Hepatocyte (in vitro differentiated cells): Measurements from ENCODE around the gene PALLD. TPM values are rescaled to one million over a fixed set of nuclear protein-coding genes. Genes with fewer than 3 reads are reported as not detected.

Experiments used
- DNase-seq: peaks from one replicate; pipeline ENCODE4 v3.0.0-alpha.2; 2016; ENCODE audit warnings: low spot score
- H2AFZ ChIP-seq: fragments of 200-600 bp; sonication (generic); 2 replicates; pipeline ENCODE4 v1.6.0; 2016; ENCODE audit warnings: antibody characterized with exemption, mild to moderate bottlenecking
- H3K27ac ChIP-seq: fragments of 200-600 bp; sonication (generic); 2 replicates; pipeline ENCODE4 v1.5.1; 2016; ENCODE audit warnings: mild to moderate bottlenecking
- H3K27me3 ChIP-seq: fragments of 200-600 bp; sonication (generic); 2 replicates; pipeline ENCODE4 v1.6.1; 2016
- H3K36me3 ChIP-seq: fragments of 200-600 bp; sonication (generic); replicated peaks from 2 replicates; pipeline ENCODE4 v1.5.1; 2016; ENCODE audit warnings: low read depth; ENCODE audit not compliant: insufficient read depth
- H3K4me1 ChIP-seq: fragments of 200-600 bp; sonication (generic); 2 replicates; pipeline ENCODE4 v1.5.1; 2016; ENCODE audit warnings: mild to moderate bottlenecking, moderate library complexity; ENCODE audit not compliant: insufficient read depth
- H3K4me2 ChIP-seq: fragments of 200-600 bp; sonication (generic); 2 replicates; pipeline ENCODE4 v1.6.0; 2016
- H3K4me3 ChIP-seq: fragments of 200-600 bp; sonication (generic); 2 replicates; pipeline ENCODE4 v1.5.1; 2016; ENCODE audit warnings: mild to moderate bottlenecking
- H3K79me2 ChIP-seq: fragments of 200-600 bp; sonication (generic); 2 replicates; pipeline ENCODE4 v1.6.0; 2017; ENCODE audit warnings: mild to moderate bottlenecking
- H3K9me2 ChIP-seq: fragments of 200-600 bp; sonication (generic); replicated peaks from 2 replicates; pipeline ENCODE4 v1.6.0; 2017; ENCODE audit warnings: mild to moderate bottlenecking; ENCODE audit not compliant: insufficient read depth
- H3K9me3 ChIP-seq: fragments of 200-600 bp; sonication (generic); 2 replicates; pipeline ENCODE4 v1.5.1; 2016; ENCODE audit warnings: low read depth, mild to moderate bottlenecking
- H4K20me1 ChIP-seq: fragments of 200-600 bp; sonication (generic); 2 replicates; pipeline ENCODE4 v1.6.0; 2016; ENCODE audit warnings: mild to moderate bottlenecking; ENCODE audit not compliant: insufficient read depth, poor library complexity, severe bottlenecking
- EZH2 ChIP-seq: fragments of 200-600 bp; sonication (generic); IDR thresholded peaks from 2 replicates; pipeline ENCODE4 v1.6.1; 2016; ENCODE audit warnings: antibody characterized with exemption, mild to moderate bottlenecking, borderline replicate concordance
- EZH2phosphoT487 ChIP-seq: fragments of 200-600 bp; sonication (generic); IDR thresholded peaks from one replicate; pipeline ENCODE4 v1.6.1; 2018; ENCODE audit warnings: antibody characterized with exemption, mild to moderate bottlenecking, low read depth, moderate library complexity; ENCODE audit not compliant: unreplicated experiment, severe bottlenecking
- WGBS: methylation state at CpG from one replicate; pipeline ENCODE4 v1.1.6; 2016; ENCODE audit warnings: low lambda C conversion rate; ENCODE audit errors: missing lambda C conversion rate; 5-methylcytosine and 5-hydroxymethylcytosine counted together
- polyA plus RNA-seq: library from polyadenylated mRNA; unstranded; fragments of >200 nt; fragmentation: Nextera tagmentation; extraction: Ambion mirVana; gene quantifications from 2 replicates; pipeline ENCODE4 v1.2.1, GENCODE V29; 2016
- total RNA-seq: library from RNA; depleted of rRNA; stranded (reverse); fragments of >200 nt; gene quantifications from 2 replicates; pipeline ENCODE4 v1.2.3, GENCODE V29; 2014
- TF ChIP-seq, protein P1 (sequence below): fragments of 200-600 bp; sonication (generic); IDR thresholded peaks from 2 replicates; pipeline ENCODE4 v1.5.1; 2016; ENCODE audit warnings: antibody characterized with exemption, mild to moderate bottlenecking; ENCODE audit not compliant: poor library complexity

PALLD gene
- total and polyA plus RNA-seq, 2 experiments from 2014 or later, result 82.7 to 85.2 TPM

- Histone ChIP-seq H3K4me3 (no peak overlapping the region), H3K27me3 (no peaks in the 10 kb centered on the region), H4K20me1 (no peaks in the 10 kb centered on the region), H2AFZ (no peak overlapping the region), H3K79me2 (no peaks in the 10 kb centered on the region), H3K4me2 (no peak overlapping the region), H3K9me2 (no peaks in the 10 kb centered on the region), H3K4me1 (no peaks in the 10 kb centered on the region), H3K9me3 (no peaks in the 10 kb centered on the region), H3K27ac (no peak overlapping the region), H3K36me3 (no peaks in the 10 kb centered on the region)
- 84% methylated on average over 1 of the region's 1 CpG for WGBS
- no peak for DNase-seq
- TF ChIP-seq, protein P1, sequence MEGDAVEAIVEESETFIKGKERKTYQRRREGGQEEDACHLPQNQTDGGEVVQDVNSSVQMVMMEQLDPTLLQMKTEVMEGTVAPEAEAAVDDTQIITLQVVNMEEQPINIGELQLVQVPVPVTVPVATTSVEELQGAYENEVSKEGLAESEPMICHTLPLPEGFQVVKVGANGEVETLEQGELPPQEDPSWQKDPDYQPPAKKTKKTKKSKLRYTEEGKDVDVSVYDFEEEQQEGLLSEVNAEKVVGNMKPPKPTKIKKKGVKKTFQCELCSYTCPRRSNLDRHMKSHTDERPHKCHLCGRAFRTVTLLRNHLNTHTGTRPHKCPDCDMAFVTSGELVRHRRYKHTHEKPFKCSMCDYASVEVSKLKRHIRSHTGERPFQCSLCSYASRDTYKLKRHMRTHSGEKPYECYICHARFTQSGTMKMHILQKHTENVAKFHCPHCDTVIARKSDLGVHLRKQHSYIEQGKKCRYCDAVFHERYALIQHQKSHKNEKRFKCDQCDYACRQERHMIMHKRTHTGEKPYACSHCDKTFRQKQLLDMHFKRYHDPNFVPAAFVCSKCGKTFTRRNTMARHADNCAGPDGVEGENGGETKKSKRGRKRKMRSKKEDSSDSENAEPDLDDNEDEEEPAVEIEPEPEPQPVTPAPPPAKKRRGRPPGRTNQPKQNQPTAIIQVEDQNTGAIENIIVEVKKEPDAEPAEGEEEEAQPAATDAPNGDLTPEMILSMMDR, result no peak
- TF ChIP-seq EZH2, result no peak
- no peak for TF ChIP-seq EZH2phosphoT487
Measured at GRCh38 chr4:168506014-168506413, 9.2 kb downstream of the PALLD start.

- no peak for DNase-seq
- Histone ChIP-seq H2AFZ (no peak overlapping the region), H3K27me3 (no peaks in the 10 kb centered on the region), H3K4me3 (no peak overlapping the region), H3K27ac (no peak overlapping the region), H3K79me2 (no peaks in the 10 kb centered on the region), H3K4me1 (no peaks in the 10 kb centered on the region), H3K9me3 (no peaks in the 10 kb centered on the region), H3K36me3 (no peaks in the 10 kb centered on the region), H4K20me1 (no peaks in the 10 kb centered on the region), H3K4me2 (no peak overlapping the region), H3K9me2 (no peaks in the 10 kb centered on the region)
- WGBS, result 86% methylated on average over 7 of the region's 7 CpGs
- TF ChIP-seq EZH2 (no peak), EZH2phosphoT487 (no peak)
- TF ChIP-seq, protein P1, result no peak
Measured at GRCh38 chr4:168507178-168507815, 10.4 kb downstream of the PALLD start.

- WGBS, result 62% methylated on average over 3 of the region's 3 CpGs
- H3K4me1 ChIP-seq, result no peaks in the 10 kb centered on the region
- H3K9me2 ChIP-seq, result no peaks in the 10 kb centered on the region
- no peak overlapping the region for H3K4me2 ChIP-seq
- H3K27ac ChIP-seq, result no peak overlapping the region
- H4K20me1 ChIP-seq, result no peaks in the 10 kb centered on the region
- no peaks in the 10 kb centered on the region for H3K79me2 ChIP-seq
- no peaks in the 10 kb centered on the region for H3K27me3 ChIP-seq
- DNase-seq, result no peak
- no peak overlapping the region for H2AFZ ChIP-seq
- TF ChIP-seq, protein P1, result no peak
- no peak for TF ChIP-seq EZH2
- no peaks in the 10 kb centered on the region for H3K36me3 ChIP-seq
- H3K9me3 ChIP-seq, result no peaks in the 10 kb centered on the region
- no peak overlapping the region for H3K4me3 ChIP-seq
Measured at GRCh38 chr4:168508683-168509082, 11.8 kb downstream of the PALLD start.

GRCh38 chr4:168509786-168510185 is 12.9 kb downstream of the PALLD start:
- H3K27me3 ChIP-seq, result no peaks in the 10 kb centered on the region
- no peak overlapping the region for H3K4me2 ChIP-seq
- no peaks in the 10 kb centered on the region for H3K4me1 ChIP-seq
- no peak for TF ChIP-seq EZH2
- TF ChIP-seq EZH2phosphoT487, result no peak
- TF ChIP-seq, protein P1, result no peak
- no peaks in the 10 kb centered on the region for H4K20me1 ChIP-seq
- WGBS, result 85% methylated on average over 4 of the region's 4 CpGs
- no peak for DNase-seq
- no peaks in the 10 kb centered on the region for H3K9me3 ChIP-seq
- H3K79me2 ChIP-seq, result no peaks in the 10 kb centered on the region
- H3K36me3 ChIP-seq, result no peaks in the 10 kb centered on the region
- no peak overlapping the region for H3K27ac ChIP-seq
- H3K9me2 ChIP-seq, result no peaks in the 10 kb centered on the region
- H2AFZ ChIP-seq, result no peak overlapping the region
- H3K4me3 ChIP-seq, result no peak overlapping the region
